HG03432 (cell line): ENCODE results near the gene PAM.
A peak's percentile ranks its signal among the peaks of the same experiment; 100 is the strongest.
"Not testable (repeated sequence)": the region's sequence is repeated elsewhere in the genome, so short reads cannot be mapped to it uniquely, and the experiment has no call there.

Experiments
- ATAC-seq: cut with Tn5 transposase; IDR thresholded peaks from one replicate; pipeline ENCODE4 v1.9.1; 2021; ENCODE audit warnings: mild to moderate bottlenecking, moderate library complexity; ENCODE audit not compliant: unreplicated experiment

The PAM gene

GRCh38 chr5:102975457-102976182 lies 220.5 kb downstream of the PAM start:
- no peak for ATAC-seq

- ATAC-seq = no peak
These were observed 227.0 kb downstream of the PAM start for GRCh38 chr5:102981957-102982635.

GRCh38 chr5:102986074-102986473 lies 231.0 kb downstream of the PAM start:
- ATAC-seq = no peak

GRCh38 chr5:102988459-102988858 lies 233.4 kb downstream of the PAM start:
- no peak for ATAC-seq

GRCh38 chr5:102991802-102992201 lies 236.7 kb downstream of the PAM start:
- no peak for ATAC-seq

- ATAC-seq = no peak
These were observed 241.0 kb downstream of the PAM start for GRCh38 chr5:102996011-102996575.

GRCh38 chr5:102998224-102998623 lies 243.1 kb downstream of the PAM start:
- ATAC-seq = no peak

- no peak for ATAC-seq
These were observed 244.1 kb downstream of the PAM start for GRCh38 chr5:102999191-102999590.

GRCh38 chr5:102999621-103000020 lies 244.5 kb downstream of the PAM start:
- ATAC-seq = not testable (repeated sequence)

- ATAC-seq = no peak
These were observed 245.0 kb downstream of the PAM start for GRCh38 chr5:103000089-103000488.

GRCh38 chr5:103003872-103004271 lies 248.8 kb downstream of the PAM start:
- ATAC-seq = no peak

- no peak for ATAC-seq
These were observed 250.2 kb downstream of the PAM start for GRCh38 chr5:103005276-103005675.

- ATAC-seq = no peak
These were observed 251.8 kb downstream of the PAM start for GRCh38 chr5:103006921-103007320.

GRCh38 chr5:103010168-103010567 lies 255.1 kb downstream of the PAM start:
- no peak for ATAC-seq

GRCh38 chr5:103013933-103014552 lies 258.9 kb downstream of the PAM start:
- no peak for ATAC-seq

- ATAC-seq = no peak
These were observed 259.9 kb downstream of the PAM start for GRCh38 chr5:103014983-103015382.

GRCh38 chr5:103016167-103016566 lies 261.1 kb downstream of the PAM start:
- no peak for ATAC-seq

GRCh38 chr5:103019804-103020203 lies 264.7 kb downstream of the PAM start:
- ATAC-seq = no peak

GRCh38 chr5:103021314-103021713 lies 266.2 kb downstream of the PAM start:
- peak; percentile 89 for ATAC-seq

- ATAC-seq = no peak
These were observed 272.2 kb downstream of the PAM start for GRCh38 chr5:103027267-103027666.

- ATAC-seq = no peak
These were observed 276.5 kb downstream of the PAM start for GRCh38 chr5:103031607-103032006.

GRCh38 chr5:103033696-103034095 lies 278.6 kb downstream of the PAM start:
- ATAC-seq = no peak
